ENCODE data around the gene GRPEL1. TPM values are rescaled to one million over a fixed set of nuclear protein-coding genes. Genes with fewer than 3 reads are reported as not detected.

GRPEL1 gene
- total RNA-seq, 1 donor from 2014 or later = 31.5 TPM

DNA sequence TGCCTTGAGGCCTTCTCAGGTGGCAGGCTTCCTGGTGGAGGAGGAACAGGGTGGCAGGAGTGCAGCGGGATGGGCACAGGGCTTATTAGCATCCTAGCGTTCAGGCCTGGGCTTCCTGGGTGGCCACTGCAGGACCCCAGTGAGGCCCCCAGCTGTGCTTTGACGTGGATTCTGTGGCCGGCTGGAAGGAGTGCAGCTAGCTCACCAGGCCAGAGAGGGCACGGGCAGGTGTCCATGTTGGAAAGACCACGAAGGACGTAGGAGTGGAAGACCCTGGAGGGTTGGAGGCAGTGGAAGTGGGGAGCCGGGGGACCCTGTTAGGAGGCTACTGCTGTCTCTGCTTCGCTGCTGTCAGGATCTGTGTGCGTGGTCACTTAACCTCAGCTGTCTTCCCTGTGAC lies 37.9 kb downstream of the GRPEL1 start:
- TF ChIP-seq, protein P1, sequence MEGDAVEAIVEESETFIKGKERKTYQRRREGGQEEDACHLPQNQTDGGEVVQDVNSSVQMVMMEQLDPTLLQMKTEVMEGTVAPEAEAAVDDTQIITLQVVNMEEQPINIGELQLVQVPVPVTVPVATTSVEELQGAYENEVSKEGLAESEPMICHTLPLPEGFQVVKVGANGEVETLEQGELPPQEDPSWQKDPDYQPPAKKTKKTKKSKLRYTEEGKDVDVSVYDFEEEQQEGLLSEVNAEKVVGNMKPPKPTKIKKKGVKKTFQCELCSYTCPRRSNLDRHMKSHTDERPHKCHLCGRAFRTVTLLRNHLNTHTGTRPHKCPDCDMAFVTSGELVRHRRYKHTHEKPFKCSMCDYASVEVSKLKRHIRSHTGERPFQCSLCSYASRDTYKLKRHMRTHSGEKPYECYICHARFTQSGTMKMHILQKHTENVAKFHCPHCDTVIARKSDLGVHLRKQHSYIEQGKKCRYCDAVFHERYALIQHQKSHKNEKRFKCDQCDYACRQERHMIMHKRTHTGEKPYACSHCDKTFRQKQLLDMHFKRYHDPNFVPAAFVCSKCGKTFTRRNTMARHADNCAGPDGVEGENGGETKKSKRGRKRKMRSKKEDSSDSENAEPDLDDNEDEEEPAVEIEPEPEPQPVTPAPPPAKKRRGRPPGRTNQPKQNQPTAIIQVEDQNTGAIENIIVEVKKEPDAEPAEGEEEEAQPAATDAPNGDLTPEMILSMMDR (IDR thresholded peaks at IDR 0.05; ENCODE audit: insufficient read depth, low read length, poor library complexity, severe bottlenecking) = no peak
- Histone ChIP-seq H3K36me3 (ENCODE audit: control insufficient read depth, insufficient read depth, low read length) (peaks cover 6% of the 10 kb centered on the region), H3K4me3 (ENCODE audit: low read depth, low read length) (no peak overlapping the region), H3K27me3 (ENCODE audit: control insufficient read depth, insufficient read depth, low read length) (no peaks in the 10 kb centered on the region)
- no peak for DNase-seq (ENCODE audit: low read depth)

DNA sequence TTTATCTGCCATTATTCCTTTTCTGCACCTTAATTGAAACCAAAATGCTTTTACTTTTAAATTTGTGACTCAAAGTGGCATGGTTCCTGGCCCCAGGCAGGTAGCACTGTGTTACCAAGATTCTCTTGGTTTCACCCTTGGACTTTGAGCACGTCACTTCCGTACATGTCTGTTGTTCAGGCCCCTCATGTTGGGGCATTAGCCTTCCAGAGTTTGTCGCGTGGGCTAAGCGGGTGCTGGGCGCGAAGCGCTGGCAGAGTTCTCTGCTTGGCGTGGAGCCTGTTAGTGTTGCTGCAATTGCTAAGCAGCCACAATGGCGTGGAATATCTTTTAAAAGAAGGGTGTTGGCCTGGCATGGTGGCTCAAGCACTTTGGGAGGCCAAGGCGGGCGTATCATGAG lies 38.7 kb downstream of the GRPEL1 start:
- Histone ChIP-seq H3K4me3 (ENCODE audit: low read depth, low read length) (no peak overlapping the region), H3K36me3 (ENCODE audit: control insufficient read depth, insufficient read depth, low read length) (peaks cover 6% of the 10 kb centered on the region), H3K27me3 (ENCODE audit: control insufficient read depth, insufficient read depth, low read length) (no peaks in the 10 kb centered on the region)
- DNase-seq (ENCODE audit: low read depth) = no peak
- TF ChIP-seq, protein P1 (IDR thresholded peaks at IDR 0.05; ENCODE audit: insufficient read depth, low read length, poor library complexity, severe bottlenecking) = no peak

DNA sequence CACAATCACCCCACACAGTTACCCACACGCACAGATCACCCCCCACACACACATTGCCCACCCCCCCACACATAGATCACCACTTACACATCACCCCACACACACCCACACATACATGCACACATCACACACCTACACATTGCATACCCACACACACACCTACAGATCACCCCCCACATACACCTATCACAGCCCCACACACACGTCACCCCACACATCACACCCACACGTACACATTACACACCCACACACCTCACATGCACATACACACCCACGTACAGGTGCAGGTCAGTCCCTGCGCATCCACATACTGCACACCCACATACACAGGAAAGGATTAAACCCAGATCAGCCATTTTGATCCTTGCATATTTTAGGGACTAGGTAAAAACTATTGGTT lies 40.0 kb downstream of the GRPEL1 start:
- Histone ChIP-seq H3K4me3 (ENCODE audit: low read depth, low read length) (no peak overlapping the region), H3K27me3 (ENCODE audit: control insufficient read depth, insufficient read depth, low read length) (no peaks in the 10 kb centered on the region), H3K36me3 (ENCODE audit: control insufficient read depth, insufficient read depth, low read length) (peaks cover 6% of the 10 kb centered on the region)
- TF ChIP-seq, protein P1 (IDR thresholded peaks at IDR 0.05; ENCODE audit: insufficient read depth, low read length, poor library complexity, severe bottlenecking) = no peak
- DNase-seq (ENCODE audit: low read depth) = no peak

- TF ChIP-seq, protein P1 (IDR thresholded peaks at IDR 0.05; ENCODE audit: insufficient read depth, low read length, poor library complexity, severe bottlenecking) = no peak
- no peaks in the 10 kb centered on the region for H3K27me3 ChIP-seq (ENCODE audit: control insufficient read depth, insufficient read depth, low read length)
Measured at GRCh38 chr4:7027284-7027683, 40.6 kb downstream of the GRPEL1 start.

GRCh38 chr4:7026107-7026506 lies 41.8 kb downstream of the GRPEL1 start:
- Histone ChIP-seq H3K36me3 (ENCODE audit: control insufficient read depth, insufficient read depth, low read length) (peaks cover 6% of the 10 kb centered on the region), H3K27me3 (ENCODE audit: control insufficient read depth, insufficient read depth, low read length) (no peaks in the 10 kb centered on the region), H3K4me3 (ENCODE audit: low read depth, low read length) (no peak overlapping the region)
- TF ChIP-seq, protein P1 (IDR thresholded peaks at IDR 0.05; ENCODE audit: insufficient read depth, low read length, poor library complexity, severe bottlenecking) = no peak
- no peak for DNase-seq (ENCODE audit: low read depth)

More at GRCh38 chr4:7027284-7027683, 40.6 kb downstream of the GRPEL1 start:
- peaks cover 6% of the 10 kb centered on the region for H3K36me3 ChIP-seq (ENCODE audit: control insufficient read depth, insufficient read depth, low read length)
- no peak for DNase-seq (ENCODE audit: low read depth)
- no peak overlapping the region for H3K4me3 ChIP-seq (ENCODE audit: low read depth, low read length)

DNA sequence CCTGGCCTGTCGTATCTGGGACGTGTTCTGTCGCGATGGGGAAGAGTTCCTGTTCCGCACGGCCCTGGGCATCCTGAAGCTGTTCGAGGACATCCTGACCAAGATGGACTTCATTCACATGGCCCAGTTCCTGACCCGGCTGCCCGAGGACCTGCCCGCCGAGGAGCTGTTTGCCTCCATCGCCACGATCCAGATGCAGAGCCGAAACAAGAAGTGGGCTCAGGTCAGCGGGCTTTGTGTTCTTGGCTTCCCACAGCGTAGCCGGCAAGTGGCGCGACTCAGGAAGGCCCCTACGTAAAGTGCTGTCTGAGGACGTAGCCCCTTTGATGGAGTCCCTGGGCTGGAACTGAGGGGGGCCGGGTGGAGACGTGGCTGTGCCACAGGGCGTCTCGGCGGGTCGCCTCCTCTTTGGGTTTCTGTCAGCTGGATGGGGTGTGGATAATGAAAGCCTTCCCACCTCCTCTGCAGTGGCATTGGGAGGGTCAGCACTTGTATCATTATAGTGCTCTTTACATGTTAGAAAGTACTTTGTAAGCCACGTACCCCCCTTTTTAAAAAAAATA lies 42.7 kb downstream of the GRPEL1 start:
- H3K36me3 ChIP-seq (ENCODE audit: control insufficient read depth, insufficient read depth, low read length) = peaks cover 4% of the 10 kb centered on the region
- no peaks in the 10 kb centered on the region for H3K27me3 ChIP-seq (ENCODE audit: control insufficient read depth, insufficient read depth, low read length)
- TF ChIP-seq, protein P1 (IDR thresholded peaks at IDR 0.05; ENCODE audit: insufficient read depth, low read length, poor library complexity, severe bottlenecking) = no peak
- H3K4me3 ChIP-seq (ENCODE audit: low read depth, low read length) = no peak overlapping the region
- DNase-seq (ENCODE audit: low read depth) = no peak

Measured in kidney epithelial cell (primary cell).